Measurements from ENCODE around the gene OBSCN. TPM values are rescaled to one million over a fixed set of nuclear protein-coding genes. Genes with fewer than 3 reads are reported as not detected.

The OBSCN gene
- total and polyA plus RNA-seq, 2 of the 13 experiments (the other 11 are each of a cell fraction or from before 2014, with no cell fraction given): 0.20 TPM

- TF ChIP-seq ZNF614 (CRISPR knock-in tag; IDR thresholded peaks at IDR 0.05; ENCODE audit: borderline replicate concordance) (no peak), HIC2 (CRISPR knock-in tag; IDR thresholded peaks at IDR 0.05; ENCODE audit: low read depth) (no peak), ELF4 (CRISPR knock-in tag; IDR thresholded peaks at IDR 0.05; ENCODE audit: borderline replicate concordance) (no peak), SMARCE1 (IDR thresholded peaks at IDR 0.05; ENCODE audit: borderline replicate concordance) (no peak), ZFP36L2 (CRISPR knock-in tag; IDR thresholded peaks at IDR 0.05) (no peak), FOXC1 (CRISPR knock-in tag; IDR thresholded peaks at IDR 0.05; ENCODE audit: borderline replicate concordance) (no peak), CEBPB (IDR thresholded peaks at IDR 0.05; ENCODE audit: borderline replicate concordance, low read depth, low read length) (no peak), ZNF766 (CRISPR knock-in tag; IDR thresholded peaks at IDR 0.05; ENCODE audit: borderline replicate concordance) (no peak), KLF16 (CRISPR knock-in tag; IDR thresholded peaks at IDR 0.05) (no peak), ZNF574 (CRISPR knock-in tag; IDR thresholded peaks at IDR 0.05) (no peak), HNF4G (IDR thresholded peaks at IDR 0.05; ENCODE audit: borderline replicate concordance, low read depth, low read length) (no peak), HNF4G (CRISPR knock-in tag; IDR thresholded peaks at IDR 0.05; ENCODE audit: borderline replicate concordance, low read depth) (no peak), PLRG1 (conservative IDR thresholded peaks at IDR 0.05) (no peak), PLSCR1 (CRISPR knock-in tag; IDR thresholded peaks at IDR 0.05; ENCODE audit: borderline replicate concordance) (no peak), PAWR (CRISPR knock-in tag; IDR thresholded peaks at IDR 0.05; ENCODE audit: borderline replicate concordance) (no peak), ZNF446 (CRISPR knock-in tag; IDR thresholded peaks at IDR 0.05) (no peak), THRA (CRISPR knock-in tag; IDR thresholded peaks at IDR 0.05; ENCODE audit: borderline replicate concordance) (no peak), RARA (CRISPR knock-in tag; IDR thresholded peaks at IDR 0.05) (peak; percentile 96), ZNF460 (CRISPR knock-in tag; IDR thresholded peaks at IDR 0.05; ENCODE audit: borderline replicate concordance) (no peak), SNRNP70 (IDR thresholded peaks at IDR 0.05; ENCODE audit: low read depth, low read length) (no peak)
- TF ChIP-seq, protein P1, sequence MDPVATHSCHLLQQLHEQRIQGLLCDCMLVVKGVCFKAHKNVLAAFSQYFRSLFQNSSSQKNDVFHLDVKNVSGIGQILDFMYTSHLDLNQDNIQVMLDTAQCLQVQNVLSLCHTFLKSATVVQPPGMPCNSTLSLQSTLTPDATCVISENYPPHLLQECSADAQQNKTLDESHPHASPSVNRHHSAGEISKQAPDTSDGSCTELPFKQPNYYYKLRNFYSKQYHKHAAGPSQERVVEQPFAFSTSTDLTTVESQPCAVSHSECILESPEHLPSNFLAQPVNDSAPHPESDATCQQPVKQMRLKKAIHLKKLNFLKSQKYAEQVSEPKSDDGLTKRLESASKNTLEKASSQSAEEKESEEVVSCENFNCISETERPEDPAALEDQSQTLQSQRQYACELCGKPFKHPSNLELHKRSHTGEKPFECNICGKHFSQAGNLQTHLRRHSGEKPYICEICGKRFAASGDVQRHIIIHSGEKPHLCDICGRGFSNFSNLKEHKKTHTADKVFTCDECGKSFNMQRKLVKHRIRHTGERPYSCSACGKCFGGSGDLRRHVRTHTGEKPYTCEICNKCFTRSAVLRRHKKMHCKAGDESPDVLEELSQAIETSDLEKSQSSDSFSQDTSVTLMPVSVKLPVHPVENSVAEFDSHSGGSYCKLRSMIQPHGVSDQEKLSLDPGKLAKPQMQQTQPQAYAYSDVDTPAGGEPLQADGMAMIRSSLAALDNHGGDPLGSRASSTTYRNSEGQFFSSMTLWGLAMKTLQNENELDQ (CRISPR knock-in tag; IDR thresholded peaks at IDR 0.05; ENCODE audit: borderline replicate concordance): no peak
These were observed 196.4 kb downstream of the OBSCN start (continued) for GRCh38 chr1:228404107-228404720.
